ENCODE results near the gene CCDC69.
"Not testable (repeated sequence)": the region's sequence is repeated elsewhere in the genome, so short reads cannot be mapped to it uniquely, and the experiment has no call there.

Gene CCDC69

DNA sequence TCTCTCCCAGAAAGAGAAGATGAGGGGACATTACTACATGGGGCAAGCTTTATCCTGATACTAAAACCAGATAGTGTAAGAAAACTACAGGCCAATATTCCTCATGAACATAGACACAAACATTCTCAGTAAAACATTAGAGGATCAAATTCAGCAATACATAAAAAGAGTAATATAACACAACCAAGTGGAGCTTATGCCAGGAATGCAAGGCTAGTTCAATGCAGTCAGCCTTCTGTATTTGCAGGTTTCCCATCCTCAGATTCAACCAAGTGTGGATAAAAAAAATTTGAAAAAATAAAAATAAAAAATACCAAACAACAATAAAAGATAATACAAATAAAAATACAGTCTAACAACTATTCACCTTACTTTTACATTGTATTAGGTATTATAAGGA is 31.3 kb downstream of the CCDC69 start:
- DNase-seq (ENCODE audit: low read depth in 3 of 3): no peak

DNA sequence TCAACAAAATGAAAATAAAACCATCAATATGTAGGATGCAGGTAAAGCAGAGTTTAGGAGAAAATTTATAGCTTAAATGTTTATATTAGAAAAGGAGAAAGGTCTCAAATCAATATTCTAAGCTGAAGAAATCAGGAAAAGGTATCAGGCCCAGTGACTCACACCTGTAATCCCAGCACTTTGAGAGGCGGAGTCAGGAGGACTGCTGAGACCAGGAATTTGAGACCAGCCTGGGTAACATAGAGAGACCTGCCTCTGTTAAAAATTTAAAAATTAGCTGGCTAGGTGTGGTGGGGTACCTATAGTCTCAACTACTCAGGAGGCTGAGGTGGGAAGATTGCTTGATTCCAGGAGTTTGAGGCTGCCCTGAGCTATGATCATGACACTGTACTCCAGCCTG is 32.2 kb downstream of the CCDC69 start:
- no peak for DNase-seq (ENCODE audit: low read depth in 3 of 3)

DNA sequence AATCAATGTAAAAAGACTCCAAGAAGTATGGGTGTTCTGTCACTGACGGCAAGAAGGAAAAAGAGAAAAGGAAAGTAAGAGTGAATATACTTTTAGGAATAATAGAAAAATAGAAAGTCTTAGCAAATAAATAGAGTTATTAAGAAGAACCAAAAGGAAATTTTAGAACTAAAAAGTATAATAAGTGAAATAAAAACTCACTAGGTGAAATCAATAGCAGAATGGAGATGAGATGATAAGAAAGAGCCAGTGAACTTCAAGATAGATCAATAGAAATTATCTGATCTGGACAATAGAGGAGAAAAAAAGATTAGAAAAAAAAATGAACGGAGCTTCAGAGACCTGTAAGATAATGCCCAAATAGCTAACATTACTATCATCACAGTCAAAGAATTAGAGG is 34.7 kb downstream of the CCDC69 start:
- DNase-seq (ENCODE audit: low read depth in 3 of 3): no peak

DNA sequence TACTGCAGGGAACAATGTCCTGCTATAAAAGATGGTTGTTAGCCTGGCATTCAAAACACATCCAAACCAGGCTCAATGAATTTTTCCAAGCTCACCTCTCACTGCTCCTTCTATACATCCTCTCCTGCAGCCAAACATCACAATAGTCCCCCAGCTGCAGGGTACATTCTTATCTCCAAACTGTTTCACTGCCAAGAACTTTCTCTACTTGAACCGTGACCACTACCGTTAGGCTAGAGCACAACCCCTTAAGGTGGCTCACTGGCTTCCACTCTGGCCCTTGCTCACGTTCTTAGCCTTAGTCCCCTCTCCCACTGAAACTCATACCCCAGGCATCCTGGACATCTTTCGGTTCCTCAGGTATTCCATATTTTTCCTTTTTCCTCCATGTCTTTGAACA is 37.4 kb downstream of the CCDC69 start:
- DNase-seq (ENCODE audit: low read depth in 3 of 3): no peak

DNA sequence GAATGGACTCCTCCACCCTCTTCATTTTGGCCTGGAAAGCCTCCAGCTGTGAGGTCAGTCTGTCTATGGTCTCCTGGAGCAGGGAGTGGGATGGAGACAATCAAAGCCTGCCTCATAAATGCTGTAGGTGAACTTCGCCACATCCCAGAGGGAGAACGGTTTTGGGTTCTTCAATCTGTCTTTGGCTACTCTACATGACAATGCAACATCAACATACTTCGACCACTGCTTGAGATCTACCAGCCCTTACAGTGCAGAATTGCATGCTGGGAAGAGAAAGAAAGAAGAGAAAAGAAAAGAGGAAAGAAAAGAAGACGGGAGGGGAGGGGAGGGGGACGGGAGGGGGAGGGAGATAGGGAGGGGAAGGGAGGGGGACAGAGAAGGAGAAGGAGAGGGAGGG is 37.8 kb downstream of the CCDC69 start:
- no peak for DNase-seq (ENCODE audit: low read depth in 3 of 3)

DNA sequence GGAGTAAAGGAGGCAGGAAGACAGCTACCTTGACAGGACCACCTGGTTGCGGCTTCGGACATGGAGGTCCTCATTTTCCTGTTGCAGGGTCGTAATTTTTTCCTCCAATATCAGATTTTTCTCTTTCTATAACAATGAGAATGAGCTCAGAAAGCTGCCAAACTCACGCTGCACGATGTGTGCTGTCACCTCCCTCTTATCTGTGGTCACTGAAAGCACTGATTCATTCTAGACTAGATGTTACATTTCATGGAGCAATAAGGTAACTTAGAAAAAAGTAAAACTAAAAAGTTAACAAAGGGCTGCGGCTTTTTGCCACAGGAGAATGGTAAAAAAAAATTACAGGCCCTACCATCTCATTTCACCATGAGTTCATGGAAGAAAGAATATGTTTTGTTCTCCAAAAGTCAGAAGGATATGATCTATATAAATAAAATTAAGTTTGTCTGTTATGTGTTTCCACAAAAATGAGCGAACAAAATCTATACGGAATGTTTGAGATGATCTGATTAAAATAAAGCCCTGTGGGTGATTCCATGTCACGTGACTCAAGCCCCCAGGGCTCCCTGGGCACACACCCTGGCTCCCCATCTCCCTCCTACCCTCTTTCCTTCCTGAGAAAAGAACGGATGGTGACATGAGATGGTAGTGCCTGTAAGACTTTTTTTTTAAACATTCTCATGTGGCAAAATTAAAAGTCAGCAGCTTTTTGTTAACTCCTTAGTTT is 39.4 kb downstream of the CCDC69 start:
- no peak for DNase-seq (ENCODE audit: low read depth in 3 of 3)

DNA sequence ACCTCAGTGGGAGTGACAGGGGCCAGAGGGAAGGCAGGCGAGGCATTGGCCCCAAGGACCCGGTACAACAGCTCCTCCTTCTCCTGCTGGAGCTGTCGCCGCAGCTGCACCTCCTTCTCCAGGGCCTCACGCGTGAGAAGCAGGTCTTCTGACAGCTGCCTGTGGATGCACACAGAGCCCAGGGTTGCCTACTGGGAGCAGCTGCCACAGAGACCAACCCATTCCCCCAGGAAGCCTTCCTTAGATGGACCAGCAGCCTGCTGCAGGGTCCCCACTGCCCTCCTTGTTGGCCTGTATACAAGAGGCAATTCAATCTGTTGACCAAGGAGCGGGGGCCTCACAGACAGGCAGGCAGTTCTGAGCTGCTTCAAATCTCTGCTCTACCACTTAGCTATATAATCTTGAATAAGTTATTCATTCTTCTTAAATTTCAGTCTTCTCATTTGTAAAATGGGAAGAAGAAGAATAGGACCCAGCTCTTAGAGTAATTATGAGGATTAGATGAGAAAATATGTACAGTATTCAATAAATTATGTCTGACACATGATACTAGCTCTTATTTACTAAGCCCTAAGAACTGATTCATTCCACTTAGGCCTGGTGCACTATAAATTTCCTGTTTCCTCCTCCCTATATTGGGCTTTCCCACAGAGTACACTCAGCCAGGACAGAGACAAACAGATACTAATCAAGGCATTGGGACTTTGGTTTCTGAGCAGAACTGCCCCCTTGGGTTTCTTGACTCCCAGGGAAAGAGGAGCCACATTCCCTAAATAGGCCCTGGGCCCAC is 40.2 kb downstream of the CCDC69 start:
- DNase-seq (ENCODE audit: low read depth in 3 of 3): no peak

DNA sequence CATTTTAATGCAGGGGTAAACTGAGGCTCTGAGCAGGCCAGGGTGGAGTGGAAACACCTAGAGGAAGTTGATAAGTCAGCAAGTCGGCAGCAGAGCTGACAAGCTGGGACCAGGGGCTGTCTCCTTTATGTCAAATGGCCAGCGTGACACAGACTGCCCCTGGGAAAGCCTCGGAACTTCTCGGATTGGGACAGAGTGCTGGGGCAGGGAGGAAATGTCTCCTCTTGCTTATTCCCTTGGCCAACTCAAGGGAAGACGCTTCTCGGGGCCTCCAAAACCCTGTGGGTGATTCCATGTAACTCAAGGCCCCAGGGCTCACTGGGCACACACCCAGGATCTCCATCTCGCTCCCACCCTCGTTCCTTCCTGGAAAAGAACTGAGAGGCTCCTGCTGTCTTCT is 40.9 kb downstream of the CCDC69 start:
- DNase-seq (ENCODE audit: low read depth in 3 of 3): no peak

DNA sequence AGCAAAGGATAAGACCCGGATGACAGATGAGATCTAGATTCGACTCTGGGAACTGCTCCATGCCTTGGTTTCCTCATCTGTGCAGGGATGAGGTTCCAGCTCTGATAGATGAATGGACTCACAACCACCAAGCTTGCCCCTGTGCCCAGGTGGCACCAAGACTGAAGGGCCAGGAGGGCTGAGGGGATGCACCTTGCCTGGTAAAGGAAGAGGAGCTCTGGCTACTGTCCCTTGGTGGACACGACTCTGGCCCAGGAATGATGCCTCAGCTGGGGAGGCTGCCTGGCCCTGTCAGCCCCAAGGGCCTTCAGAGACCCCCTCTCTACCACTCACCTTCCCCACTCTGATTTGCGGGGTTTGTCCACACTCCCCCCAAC is 41.4 kb downstream of the CCDC69 start:
- no peak for DNase-seq (ENCODE audit: low read depth in 3 of 3)

DNA sequence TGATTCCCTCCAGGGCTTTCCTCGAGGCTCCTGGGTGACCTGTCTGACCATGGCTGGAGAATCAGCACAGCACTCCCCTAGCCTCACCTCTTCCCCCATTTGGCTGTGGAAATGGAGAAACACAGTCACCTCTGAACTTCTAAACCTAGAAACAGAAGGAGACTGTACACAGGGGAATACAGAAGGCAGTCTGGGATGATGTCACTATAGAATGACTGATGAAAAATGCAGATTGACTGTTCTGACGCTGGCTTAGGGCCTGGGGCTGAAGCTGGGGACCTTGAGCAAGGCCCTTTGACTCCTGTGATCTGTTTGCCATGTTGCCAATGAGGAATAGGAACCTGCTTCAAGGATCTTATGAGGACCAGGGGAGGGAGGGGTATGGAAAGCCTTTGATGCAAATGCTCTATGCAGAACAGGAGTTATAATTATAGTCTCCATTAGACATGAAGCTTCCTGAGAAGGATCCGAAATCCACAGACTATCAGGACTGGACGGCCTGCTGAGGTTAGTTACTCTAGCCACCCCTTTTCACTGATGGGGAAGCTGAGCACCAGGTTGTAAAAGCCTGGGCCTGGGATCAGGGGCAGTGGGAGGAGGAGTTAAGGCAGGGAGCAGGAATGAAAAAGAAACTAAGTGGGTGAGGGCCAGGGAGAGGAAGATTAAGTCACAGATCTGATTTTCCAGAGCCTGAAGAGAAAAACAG is 41.9 kb downstream of the CCDC69 start:
- DNase-seq (ENCODE audit: low read depth in 3 of 3): no peak

DNA sequence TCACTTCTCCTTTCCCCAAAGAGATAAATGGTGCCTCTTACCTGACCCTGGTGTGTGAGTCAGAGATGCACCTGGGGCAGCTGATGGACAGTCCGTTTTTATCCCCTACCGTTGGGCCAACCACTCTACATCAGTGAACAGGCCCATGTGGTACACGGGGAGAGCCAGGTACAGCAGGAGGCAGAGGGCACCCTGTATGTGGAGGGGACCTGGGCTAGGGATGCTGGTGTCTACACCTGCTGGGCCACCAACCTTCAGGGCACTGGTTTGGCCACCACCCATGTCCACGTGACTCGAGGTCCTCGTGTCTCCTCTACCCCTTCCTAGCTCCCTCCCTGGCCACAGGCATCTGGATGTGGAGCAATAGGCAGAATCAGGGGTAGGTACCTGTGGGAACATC is 43.6 kb downstream of the CCDC69 start:
- no peak for DNase-seq (ENCODE audit: low read depth in 3 of 3)

DNA sequence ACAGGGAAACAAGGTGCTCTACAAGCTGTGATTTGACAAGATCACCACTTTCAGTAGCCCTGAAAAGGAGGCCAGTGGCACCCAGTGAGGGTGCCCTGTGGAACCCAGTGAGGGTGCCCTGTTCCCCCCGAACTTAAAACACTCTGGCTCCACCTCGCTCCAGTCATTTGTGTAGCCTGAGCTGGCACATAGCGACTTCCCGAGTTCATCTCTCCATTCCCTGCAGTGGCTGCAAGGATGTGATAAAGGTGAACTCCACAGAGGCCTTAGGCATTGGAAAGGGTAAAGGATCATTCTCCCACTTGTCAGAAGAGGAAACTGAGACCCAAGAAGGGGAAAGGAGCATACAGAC is 44.4 kb downstream of the CCDC69 start:
- DNase-seq (ENCODE audit: low read depth in 3 of 3): no peak

DNA sequence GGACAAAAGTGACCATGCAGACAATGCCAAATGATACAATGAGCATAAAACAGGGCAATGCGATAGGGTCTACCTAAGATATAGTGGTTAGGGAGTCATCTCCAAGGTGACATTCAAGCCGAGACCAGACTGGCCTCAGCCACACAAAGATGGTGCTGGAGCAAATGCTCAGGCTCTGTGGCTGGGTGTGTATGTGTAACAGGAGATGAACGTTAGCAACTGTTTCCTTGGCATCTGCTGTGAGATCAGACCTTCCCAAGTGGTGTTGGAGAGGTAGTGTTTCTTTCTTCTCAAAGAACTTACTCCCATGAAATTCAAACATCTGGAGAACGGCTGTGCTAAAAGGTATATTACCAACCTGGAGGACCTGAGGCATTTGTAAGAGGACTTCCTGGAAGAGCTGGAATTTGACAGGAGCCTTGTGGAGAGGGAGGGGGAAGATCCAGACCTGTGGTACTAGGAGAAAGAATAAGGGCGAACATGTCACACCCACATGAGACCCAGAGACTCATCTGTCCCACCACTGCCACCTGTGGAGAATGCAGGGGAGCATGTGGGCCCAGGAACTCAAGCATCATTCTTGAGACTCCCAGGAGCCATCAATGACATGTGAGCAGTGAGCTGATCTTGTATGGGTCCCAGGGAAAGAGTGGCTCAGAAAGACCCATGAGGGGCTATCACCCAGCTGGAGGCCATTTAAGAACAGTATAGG is 45.0 kb downstream of the CCDC69 start:
- DNase-seq (ENCODE audit: low read depth in 3 of 3): no peak

DNA sequence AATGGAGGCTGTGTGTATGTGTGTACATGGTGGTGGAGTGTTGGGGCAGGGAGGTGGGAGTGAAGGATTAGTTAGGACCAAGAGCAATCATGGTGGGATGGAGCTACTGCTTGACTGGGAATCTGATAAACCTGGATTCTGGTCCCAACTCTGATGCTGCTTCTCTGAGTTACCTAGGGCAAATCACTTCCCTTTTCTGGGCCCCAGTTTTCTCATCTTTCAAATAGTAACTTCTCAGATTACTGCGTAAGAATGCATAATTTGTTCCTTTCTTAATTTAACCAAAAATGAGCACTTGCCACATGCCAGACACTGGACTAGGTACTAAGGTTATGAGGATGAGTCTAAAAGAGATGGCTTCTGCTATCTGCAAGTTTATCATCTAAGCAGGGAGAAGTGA is 45.5 kb downstream of the CCDC69 start:
- DNase-seq (ENCODE audit: low read depth in 3 of 3): no peak

DNA sequence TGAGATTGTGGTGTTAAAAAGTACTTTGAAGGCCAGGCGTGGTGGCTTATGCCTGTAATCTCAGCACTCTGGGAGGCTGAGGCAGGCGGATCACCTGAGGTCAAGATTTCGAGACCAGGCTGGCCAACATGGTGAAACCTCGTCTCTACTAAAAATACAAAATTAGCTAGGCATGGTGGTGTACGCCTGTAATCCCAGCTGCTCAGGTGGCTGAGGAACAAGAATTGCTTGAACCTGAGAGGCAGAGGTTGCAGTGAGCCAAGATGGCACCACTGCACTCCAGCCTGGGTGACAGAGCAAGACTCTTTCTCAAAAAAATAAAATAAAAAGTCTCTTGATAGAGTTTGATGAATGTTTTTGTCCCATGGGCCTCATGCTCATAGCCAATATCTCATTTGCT is 47.6 kb downstream of the CCDC69 start:
- not testable (repeated sequence) for DNase-seq (ENCODE audit: low read depth in 3 of 3)

DNA sequence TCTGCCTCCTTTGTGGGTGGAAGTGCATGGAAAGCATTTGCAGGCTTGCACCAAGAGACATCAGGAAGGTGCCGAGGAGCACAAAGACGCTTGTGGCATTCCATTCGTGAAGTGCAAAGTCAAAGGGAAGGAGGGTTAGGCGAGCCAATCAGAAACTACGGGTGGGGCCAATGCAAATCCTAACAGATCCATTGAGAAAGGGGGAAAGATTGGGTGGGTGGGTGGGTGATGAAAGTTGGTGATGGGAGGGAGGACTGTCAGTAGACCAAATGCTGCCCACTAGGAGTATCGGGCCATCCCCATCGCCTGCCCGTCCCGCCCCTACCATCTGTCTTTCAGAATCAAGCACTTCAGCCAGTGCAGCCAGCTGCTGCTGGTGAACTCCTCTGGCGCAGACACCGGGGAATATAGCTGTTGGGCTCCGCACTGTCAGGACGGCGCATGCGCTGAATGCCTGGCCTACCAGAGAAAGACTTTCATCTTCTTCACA is 49.2 kb downstream of the CCDC69 start:
- no peak for DNase-seq (ENCODE audit: low read depth in 3 of 3)

DNA sequence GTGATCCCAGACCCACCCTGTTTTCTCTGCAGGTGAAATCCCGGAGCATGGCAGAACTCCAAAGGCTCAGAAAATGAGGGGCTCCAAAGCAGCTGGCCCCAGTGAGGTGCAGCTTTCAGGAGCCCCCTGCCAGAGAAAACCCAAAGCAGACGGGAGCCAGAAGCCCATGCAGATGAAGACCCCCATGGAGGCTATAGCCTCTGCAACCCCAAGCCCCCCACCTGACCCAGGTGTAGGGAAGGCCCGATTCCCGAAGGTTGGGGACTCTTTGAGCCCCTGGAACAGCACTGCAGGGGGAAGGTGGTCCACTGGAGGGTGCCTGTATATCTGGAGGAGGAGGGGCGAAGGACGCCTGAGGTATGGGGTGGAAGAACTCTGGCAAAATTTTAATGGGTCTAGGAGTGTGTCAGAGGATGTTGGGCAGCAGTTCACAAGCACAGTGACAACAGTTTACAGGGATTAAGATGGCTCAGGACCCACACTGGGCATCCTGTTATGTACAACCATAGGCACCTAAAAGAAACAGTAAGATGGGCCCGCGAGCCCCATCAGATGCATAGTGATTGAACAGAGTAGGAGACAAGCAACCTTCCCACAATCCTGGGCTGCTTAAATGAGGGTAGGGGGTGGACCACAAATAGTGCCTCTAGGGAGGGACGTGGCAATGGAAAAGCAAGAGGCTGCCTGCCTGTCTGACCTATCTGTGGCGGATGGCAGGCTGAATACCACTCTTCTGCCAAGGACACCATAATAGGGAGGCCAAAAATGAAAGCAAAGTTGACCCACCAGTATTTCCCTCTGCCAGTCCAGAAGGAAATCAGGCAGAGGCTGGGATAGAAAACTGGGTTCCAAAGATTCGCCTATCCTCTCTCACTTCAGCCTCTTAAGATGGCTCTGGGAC is 49.9 kb downstream of the CCDC69 start:
- DNase-seq (ENCODE audit: low read depth in 3 of 3): no peak

DNA sequence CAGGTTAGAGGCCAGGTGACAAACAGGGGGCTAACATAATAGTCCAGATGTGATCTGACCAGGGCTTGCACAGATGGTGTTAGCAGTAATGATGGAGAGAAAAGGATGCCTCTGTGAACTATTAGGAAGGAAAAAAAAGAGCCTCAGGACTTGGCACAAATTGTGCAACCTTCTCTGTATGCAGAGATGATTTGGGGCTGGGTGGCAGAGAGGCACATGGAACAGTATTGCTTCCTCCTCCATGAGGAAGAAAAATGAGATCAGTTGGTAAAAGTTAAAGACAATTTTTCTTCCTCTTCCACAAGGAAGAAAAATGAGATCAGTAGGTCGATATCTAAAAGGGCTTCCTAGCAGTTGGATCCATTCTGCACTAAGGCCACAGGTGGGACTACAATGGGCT is 52.4 kb downstream of the CCDC69 start:
- DNase-seq (ENCODE audit: low read depth in 3 of 3): no peak

DNA sequence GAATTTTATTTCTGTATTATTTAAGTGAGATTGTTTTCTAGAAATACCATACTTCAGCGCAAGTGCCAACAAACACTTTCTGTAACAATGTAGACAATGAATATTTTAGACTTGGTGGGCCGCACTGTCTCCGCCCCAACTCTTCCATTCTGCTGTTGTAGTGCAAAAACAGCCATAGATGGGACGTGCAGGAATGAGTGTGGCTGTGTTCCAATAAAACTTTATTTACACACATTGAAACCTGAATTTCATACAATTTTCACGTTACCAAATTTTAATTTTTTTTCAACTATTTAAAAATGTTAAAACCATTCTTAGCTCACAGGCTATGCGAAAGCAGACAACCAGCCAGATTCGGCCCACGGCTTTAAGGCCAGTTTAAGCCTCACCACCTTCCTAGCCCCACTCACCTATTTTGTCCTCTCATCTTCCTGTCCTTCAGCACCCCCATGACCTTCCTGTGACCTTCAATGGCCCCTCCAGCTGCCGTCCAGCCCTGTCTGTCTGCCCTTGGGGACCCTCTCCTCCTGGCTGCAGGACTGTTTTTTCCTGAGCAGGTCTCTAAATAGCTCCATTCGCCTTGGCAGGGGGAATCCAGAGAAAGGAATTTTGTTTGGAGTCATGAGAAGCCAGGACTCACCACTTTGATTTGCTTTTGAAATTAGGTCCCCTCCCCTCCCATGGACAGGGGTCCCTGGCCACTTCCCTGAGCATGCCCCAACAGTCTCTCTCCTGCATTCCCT is 55.1 kb downstream of the CCDC69 start:
- DNase-seq (ENCODE audit: low read depth in 3 of 3): no peak

DNA sequence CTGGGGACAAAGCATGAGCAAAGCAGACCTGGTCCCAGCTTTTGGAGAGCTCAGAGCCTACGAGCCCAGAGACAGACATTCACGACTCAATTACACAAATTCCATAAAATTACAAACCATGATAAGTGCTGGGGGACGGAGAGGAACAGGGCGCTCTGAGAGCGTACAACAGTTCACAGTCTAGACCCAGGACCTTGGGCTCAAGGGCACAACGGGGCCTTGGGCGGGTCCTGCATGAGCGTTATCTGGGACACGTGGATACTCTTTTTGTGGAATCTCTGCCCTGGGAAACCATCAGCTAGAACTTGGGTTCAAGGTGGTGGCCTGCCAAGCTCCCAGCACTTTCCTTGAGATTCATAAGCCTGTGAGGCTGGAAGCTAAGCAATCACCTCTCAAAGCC is 56.9 kb downstream of the CCDC69 start:
- DNase-seq (ENCODE audit: low read depth in 3 of 3): no peak

Measured in stimulated activated CD4-positive, alpha-beta T cell treated with anti-CD3 and anti-CD28 coated beads, TNF-alpha, amount 100 ng/mL, for 24 hours (primary cell).